DND-41 (cell line): ENCODE results near the gene TGFA.

ENCODE experiments used
- ATAC-seq: fragments of 200-7000 bp; cut with Tn5 transposase; 3 replicates; pipeline ENCODE4 v1.9.1; 2021; ENCODE audit warnings: low read depth; ENCODE audit not compliant: insufficient read depth
- DNase-seq: peaks from one replicate; pipeline ENCODE4 v3.0.0-alpha.2; 2020
- H2AFZ ChIP-seq: 2 replicates; pipeline ENCODE4 v1.6.0; 2012; ENCODE audit warnings: low read depth, low read length
- H3K27ac ChIP-seq: 2 replicates; pipeline ENCODE4 v1.5.1; 2012; ENCODE audit warnings: low read length, inconsistent platforms
- H3K27me3 ChIP-seq: fragments of 200-600 bp; sonication (generic); 2 replicates; pipeline ENCODE4 v1.6.0; 2012; ENCODE audit warnings: low read length, mild to moderate bottlenecking, inconsistent platforms; ENCODE audit not compliant: insufficient read depth, poor library complexity
- H3K36me3 ChIP-seq: 2 replicates; pipeline ENCODE4 v1.5.1; 2012; ENCODE audit warnings: low read length, inconsistent platforms; ENCODE audit not compliant: insufficient read depth
- H3K4me1 ChIP-seq: 2 replicates; pipeline ENCODE4 v1.5.1; 2012; ENCODE audit warnings: mild to moderate bottlenecking, low read length; ENCODE audit not compliant: insufficient read depth
- H3K4me2 ChIP-seq: 2 replicates; pipeline ENCODE4 v1.6.0; 2012; ENCODE audit warnings: mild to moderate bottlenecking, moderate library complexity, low read length, inconsistent platforms; ENCODE audit not compliant: insufficient read depth
- H3K4me3 ChIP-seq, 2 experiments: fragments of 200-600 bp in 1 of 2; shearing (Covaris generic) in 1 of 2; 2 replicates each; pipeline ENCODE4 v1.5.1; 2012 to 2016; ENCODE audit warnings: inconsistent platforms in 2 of 2, low read length in 2 of 2, mild to moderate bottlenecking in 2 of 2, low read depth in 1 of 2, moderate library complexity in 1 of 2
- H3K79me2 ChIP-seq: 2 replicates; pipeline ENCODE4 v1.6.0; 2012; ENCODE audit warnings: low read length, inconsistent platforms; ENCODE audit not compliant: insufficient read depth
- H3K9ac ChIP-seq: 2 replicates; pipeline ENCODE4 v1.6.0; 2012; ENCODE audit warnings: low read depth, mild to moderate bottlenecking, inconsistent platforms, low read length, moderate library complexity
- H3K9me3 ChIP-seq: 2 replicates; pipeline ENCODE4 v1.5.1; 2012; ENCODE audit warnings: low read length, moderate library complexity, mild to moderate bottlenecking, inconsistent platforms; ENCODE audit not compliant: insufficient read depth, severe bottlenecking
- H4K20me1 ChIP-seq: 2 replicates; pipeline ENCODE4 v1.6.0; 2012; ENCODE audit warnings: low read length; ENCODE audit not compliant: insufficient read depth
- EZH2 ChIP-seq: IDR thresholded peaks from 3 replicates; pipeline ENCODE4 v1.6.1; 2012; ENCODE audit warnings: borderline replicate concordance, low read depth, mild to moderate bottlenecking, moderate library complexity, low read length, inconsistent platforms; ENCODE audit not compliant: severe bottlenecking
- TF ChIP-seq, protein P1 (sequence below): IDR thresholded peaks from 2 replicates; pipeline ENCODE4 v1.5.1; 2012; ENCODE audit warnings: borderline replicate concordance, low read length, moderate library complexity, mild to moderate bottlenecking; ENCODE audit not compliant: poor library complexity, severe bottlenecking; ENCODE audit errors: extremely low read depth

TGFA gene

DNA sequence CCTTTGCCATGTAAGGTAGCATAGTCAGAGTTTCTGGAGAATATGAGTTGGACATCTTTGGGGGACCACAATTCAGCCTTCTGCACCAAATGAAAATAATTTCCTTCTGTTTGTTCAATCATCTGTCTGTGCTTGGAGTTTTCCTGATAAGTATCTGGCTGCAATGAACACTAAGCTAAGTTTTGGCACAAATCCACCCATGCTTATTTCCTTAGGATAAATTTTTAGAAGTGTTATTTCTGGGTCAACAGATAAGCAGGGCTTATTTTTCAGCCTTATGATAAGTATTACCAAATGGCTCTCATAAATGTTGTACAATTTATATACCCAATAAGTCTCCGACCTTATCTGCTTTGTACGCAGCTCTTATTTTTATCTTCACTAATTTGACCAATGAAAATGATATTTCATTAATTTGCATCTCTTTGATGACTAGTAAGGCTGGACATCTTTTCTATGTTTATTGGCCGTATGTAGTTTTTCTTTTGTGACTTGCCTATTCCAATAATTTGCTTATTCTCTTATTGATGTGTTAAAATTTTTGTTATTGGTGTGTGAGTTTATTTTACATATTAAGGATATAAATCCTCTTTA lies 59.2 kb downstream of the TGFA start:
- no peak for DNase-seq
- no peaks in the 10 kb centered on the region for H3K9me3 ChIP-seq

DNA sequence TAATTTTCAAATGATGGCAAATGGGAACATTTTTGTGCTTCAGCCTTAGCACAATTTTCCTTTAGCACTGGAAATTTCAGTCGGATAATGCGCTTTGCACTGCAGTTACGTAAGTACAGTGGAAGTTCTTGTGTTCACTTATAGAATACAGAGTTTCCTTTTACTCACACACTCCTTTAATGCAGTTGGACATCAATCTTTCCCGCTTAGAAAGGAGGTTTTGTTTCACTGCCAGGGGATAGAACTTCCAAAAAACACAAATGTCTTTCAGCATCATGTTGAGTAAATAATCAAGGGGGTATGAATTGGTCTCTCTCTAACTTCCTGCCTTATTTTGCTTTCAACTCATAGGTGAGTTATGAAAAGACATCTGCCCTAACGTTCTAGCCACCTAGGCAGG lies 63.2 kb downstream of the TGFA start:
- H3K4me1 ChIP-seq = no peaks in the 10 kb centered on the region
- TF ChIP-seq, protein P1, sequence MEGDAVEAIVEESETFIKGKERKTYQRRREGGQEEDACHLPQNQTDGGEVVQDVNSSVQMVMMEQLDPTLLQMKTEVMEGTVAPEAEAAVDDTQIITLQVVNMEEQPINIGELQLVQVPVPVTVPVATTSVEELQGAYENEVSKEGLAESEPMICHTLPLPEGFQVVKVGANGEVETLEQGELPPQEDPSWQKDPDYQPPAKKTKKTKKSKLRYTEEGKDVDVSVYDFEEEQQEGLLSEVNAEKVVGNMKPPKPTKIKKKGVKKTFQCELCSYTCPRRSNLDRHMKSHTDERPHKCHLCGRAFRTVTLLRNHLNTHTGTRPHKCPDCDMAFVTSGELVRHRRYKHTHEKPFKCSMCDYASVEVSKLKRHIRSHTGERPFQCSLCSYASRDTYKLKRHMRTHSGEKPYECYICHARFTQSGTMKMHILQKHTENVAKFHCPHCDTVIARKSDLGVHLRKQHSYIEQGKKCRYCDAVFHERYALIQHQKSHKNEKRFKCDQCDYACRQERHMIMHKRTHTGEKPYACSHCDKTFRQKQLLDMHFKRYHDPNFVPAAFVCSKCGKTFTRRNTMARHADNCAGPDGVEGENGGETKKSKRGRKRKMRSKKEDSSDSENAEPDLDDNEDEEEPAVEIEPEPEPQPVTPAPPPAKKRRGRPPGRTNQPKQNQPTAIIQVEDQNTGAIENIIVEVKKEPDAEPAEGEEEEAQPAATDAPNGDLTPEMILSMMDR = no peak
- no peak for TF ChIP-seq EZH2
- H3K27ac ChIP-seq = no peak overlapping the region
- DNase-seq (no peak), ATAC-seq (no peak)
- H3K9me3 ChIP-seq = no peaks in the 10 kb centered on the region
- no peak overlapping the region for H3K4me3 ChIP-seq
- no peak overlapping the region for H2AFZ ChIP-seq
- no peak overlapping the region for H3K4me2 ChIP-seq
- peaks cover 35% of the 10 kb centered on the region for H3K27me3 ChIP-seq
- no peak overlapping the region for H3K9ac ChIP-seq
- H4K20me1 ChIP-seq = no peaks in the 10 kb centered on the region
- H3K79me2 ChIP-seq = no peaks in the 10 kb centered on the region
- H3K36me3 ChIP-seq = no peaks in the 10 kb centered on the region

More for the DNA sequence above, 59.2 kb downstream of the TGFA start:
- Histone ChIP-seq H3K79me2 (no peaks in the 10 kb centered on the region), H3K9ac (no peak overlapping the region), H2AFZ (no peak overlapping the region), H3K4me1 (no peaks in the 10 kb centered on the region), H3K4me3 (no peak overlapping the region), H4K20me1 (no peaks in the 10 kb centered on the region), H3K36me3 (no peaks in the 10 kb centered on the region), H3K27ac (no peak overlapping the region), H3K27me3 (peaks cover 40% of the 10 kb centered on the region), H3K4me2 (no peak overlapping the region)
- TF ChIP-seq, protein P1 = no peak
- TF ChIP-seq EZH2 = no peak
- ATAC-seq = no peak

DNA sequence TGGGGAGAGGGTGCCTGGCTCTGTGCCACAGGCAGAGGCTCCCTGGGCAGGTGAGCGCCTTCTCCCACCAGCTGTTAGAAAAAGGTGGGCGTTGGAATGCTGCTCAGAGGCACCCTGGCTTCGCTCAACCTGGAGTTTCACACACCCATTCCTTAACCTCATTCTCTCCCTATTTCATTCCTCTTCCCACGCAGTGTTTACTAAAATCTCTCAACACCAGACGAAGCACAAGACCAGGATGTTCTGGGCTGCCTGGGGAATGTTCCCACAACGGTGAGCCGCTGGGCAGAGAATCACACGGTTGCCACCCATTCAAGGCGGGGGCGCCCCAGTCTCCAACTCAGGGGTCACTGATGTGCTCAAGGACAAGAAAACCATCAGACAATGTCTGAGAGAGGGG lies 64.5 kb downstream of the TGFA start:
- no peak for ATAC-seq

More for the DNA sequence above, 64.5 kb downstream of the TGFA start:
- Histone ChIP-seq H3K27me3 (peaks cover 30% of the 10 kb centered on the region), H3K79me2 (no peaks in the 10 kb centered on the region), H3K4me3 (no peak overlapping the region), H3K9ac (no peak overlapping the region), H4K20me1 (no peaks in the 10 kb centered on the region), H2AFZ (no peak overlapping the region), H3K9me3 (no peaks in the 10 kb centered on the region), H3K4me2 (no peak overlapping the region), H3K36me3 (no peaks in the 10 kb centered on the region), H3K27ac (no peak overlapping the region), H3K4me1 (no peaks in the 10 kb centered on the region)
- TF ChIP-seq, protein P1 = no peak
- no peak for TF ChIP-seq EZH2
- DNase-seq = no peak
